GM21717 (cell line): ENCODE measurements around the gene FOXP1.
A peak's percentile ranks its signal among the peaks of the same experiment; 100 is the strongest.
"Not testable (repeated sequence)": the region's sequence is repeated elsewhere in the genome, so short reads cannot be mapped to it uniquely, and the experiment has no call there.

ENCODE experiments used
- ATAC-seq: cut with Tn5 transposase; IDR thresholded peaks from one replicate; pipeline ENCODE4 v1.9.1; 2021; ENCODE audit warnings: mild to moderate bottlenecking, moderate library complexity; ENCODE audit not compliant: unreplicated experiment

FOXP1 gene

GRCh38 chr3:71031914-71032521 lies 551.5 kb downstream of the FOXP1 start:
- no peak for ATAC-seq

GRCh38 chr3:71031181-71031580 lies 552.3 kb downstream of the FOXP1 start:
- no peak for ATAC-seq

DNA sequence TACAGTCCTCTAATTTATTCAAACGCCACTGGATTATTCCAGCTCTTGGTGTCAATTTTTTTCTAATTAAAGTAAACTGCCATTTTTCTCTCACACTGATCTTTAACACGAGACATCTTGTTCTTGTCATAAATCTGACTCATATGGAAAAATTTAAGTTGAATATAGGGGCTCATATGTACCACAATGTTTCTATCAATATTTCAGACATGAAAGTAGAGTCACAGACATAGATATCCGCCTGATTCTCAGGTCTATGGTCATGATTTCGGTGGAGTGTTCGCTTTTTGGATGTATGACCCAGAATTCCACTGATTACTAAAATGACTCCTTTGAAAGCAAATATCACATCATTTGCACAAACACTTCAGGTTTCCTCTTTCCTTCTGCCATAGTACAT lies 552.8 kb downstream of the FOXP1 start:
- ATAC-seq, result no peak

DNA sequence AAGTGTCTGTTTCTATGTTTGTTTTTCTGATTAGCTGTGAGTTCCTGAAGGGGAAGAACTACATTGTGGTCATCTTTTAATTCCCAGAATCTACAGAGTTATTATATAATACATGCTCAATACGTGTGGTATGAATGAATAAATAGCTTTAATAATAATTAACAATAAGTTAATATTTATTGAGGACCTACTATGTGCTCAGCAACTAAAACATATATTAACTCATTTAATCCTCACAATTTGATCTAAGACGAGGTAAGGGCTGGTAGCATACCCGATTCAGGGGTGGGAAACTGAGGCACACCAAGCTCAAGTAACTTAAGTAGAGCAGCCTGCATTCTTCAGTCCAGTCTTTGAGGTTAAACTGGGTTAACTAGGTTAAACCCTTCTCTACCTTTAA lies 553.8 kb downstream of the FOXP1 start:
- ATAC-seq, result no peak

GRCh38 chr3:71028802-71029201 lies 554.7 kb downstream of the FOXP1 start:
- ATAC-seq, result no peak

DNA sequence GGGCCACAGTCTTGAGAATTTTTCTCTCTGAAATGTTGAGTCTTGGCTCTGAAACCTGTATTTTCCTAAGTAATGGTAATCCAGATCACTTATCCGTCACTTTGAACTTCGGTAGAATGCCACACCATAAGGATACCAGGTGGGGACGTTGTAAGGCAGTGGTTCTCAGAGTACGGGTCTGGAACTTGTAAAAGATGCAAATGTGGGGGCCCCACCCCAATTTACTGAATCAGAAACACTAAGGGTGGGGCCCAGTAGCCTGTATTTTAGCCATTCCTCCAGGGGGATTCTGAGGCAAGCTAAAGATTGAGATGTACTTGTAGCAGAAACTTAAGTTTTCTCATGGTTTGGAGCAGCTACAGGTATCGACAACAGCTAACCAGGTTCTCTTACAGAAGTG lies 555.3 kb downstream of the FOXP1 start:
- no peak for ATAC-seq

GRCh38 chr3:71026634-71027578 lies 556.6 kb downstream of the FOXP1 start:
- no peak for ATAC-seq

- no peak for ATAC-seq
Measured at GRCh38 chr3:71025516-71025915, 558.0 kb downstream of the FOXP1 start.

DNA sequence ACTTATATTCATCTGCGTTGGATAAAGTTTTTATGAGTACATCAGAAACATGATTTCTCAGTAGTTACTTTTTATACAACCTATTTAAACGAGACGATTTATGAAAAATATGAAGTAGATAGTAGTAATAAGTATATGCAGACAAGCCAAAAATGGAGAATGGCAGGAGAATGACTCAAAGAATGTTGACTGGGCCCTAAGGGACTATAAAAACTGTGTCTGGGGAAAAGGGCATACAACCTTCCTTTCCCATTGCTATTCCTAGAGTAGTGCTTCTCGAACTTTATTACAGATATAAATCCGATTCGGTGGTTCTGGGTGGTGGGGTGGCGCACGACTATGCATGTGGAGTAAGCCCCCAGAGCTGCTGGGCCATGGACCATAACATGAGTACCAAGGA lies 558.5 kb downstream of the FOXP1 start:
- ATAC-seq, result no peak

GRCh38 chr3:71022551-71023335 lies 560.8 kb downstream of the FOXP1 start:
- ATAC-seq, result no peak

GRCh38 chr3:71018799-71019198 lies 564.7 kb downstream of the FOXP1 start:
- ATAC-seq, result no peak

DNA sequence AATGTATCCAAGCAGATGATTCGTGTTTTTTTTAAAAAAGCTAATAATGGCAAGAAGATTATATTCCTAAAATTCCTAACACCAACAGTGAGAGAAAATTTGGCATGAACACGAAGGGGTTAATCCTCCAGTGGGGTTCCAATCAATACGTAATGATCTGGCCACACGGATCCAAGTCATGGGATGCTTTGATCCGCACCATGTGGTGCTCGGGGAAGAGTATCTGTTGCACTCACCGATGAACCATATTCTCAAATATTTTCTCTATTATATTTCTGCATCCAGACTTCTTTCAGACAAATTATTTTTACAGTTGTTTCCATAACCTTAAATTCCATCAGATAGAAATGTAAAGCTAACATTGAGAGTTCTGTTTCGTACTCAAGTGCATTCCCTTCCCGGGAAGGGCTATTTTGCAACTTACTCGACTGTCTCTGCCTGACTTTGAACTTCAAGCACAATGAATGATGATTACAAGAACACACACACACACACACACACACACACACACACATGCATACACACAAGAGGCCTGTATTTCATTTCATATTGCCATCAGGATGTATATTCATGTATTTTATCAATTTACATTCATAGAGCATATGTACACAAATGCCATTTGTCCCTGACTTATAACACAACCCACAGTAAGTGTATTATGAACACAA lies 567.2 kb downstream of the FOXP1 start:
- no peak for ATAC-seq

- ATAC-seq, result not testable (repeated sequence)
Measured at GRCh38 chr3:71014616-71015015, 568.9 kb downstream of the FOXP1 start.

DNA sequence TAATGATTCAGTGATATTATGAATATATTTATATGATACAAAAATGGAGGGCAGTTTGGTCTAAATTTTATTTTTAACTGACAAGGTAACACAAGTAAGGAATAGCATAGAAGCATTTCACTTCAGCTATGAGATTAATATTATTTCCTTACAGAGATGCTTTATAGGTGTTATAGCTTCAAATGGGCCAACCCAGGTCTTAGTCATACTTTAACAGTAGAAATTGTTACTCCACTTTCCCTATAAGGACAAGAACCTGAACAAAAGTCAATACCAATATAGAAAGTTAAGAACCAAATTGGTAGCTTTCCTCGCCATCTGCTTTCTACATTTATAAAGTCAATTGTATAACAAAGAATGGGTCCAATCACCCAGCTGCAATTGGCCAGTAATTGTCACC lies 570.6 kb downstream of the FOXP1 start:
- ATAC-seq, result no peak

GRCh38 chr3:71011565-71012287 lies 571.8 kb downstream of the FOXP1 start:
- peak; percentile 58 for ATAC-seq

DNA sequence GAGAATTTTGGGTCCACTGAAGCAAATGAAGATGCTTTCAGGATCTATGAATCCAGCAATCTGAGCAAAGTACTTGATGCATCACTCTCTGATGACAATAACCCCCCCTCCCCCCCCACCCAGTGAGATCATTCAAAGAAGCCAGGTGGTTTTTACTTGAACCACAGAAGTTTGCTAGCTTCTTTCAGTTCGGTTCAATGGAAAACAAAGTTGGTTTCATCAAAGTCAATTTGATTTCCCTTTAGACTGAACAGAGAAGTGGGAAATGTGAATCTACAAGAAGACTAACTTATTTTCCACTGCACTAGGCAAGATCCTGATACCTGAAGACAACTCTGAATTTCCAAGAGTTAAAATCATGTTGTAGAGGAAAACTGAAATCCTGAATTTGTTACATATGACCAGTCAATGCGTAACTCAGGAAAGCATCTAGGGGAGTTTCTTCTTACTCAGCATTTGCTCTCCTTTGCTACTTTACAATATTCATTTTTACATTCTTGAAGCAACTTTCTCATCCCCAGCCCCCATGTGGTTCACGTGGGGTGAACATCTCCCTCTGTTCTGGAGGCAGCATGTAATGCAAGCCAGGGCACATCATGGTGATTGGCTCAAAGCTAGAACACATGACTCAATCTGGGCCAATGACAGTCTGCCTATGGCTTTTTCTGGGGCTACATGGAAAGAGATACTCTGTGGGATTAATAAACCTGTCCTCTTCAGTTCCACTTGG lies 572.6 kb downstream of the FOXP1 start:
- peak; percentile 68 for ATAC-seq

DNA sequence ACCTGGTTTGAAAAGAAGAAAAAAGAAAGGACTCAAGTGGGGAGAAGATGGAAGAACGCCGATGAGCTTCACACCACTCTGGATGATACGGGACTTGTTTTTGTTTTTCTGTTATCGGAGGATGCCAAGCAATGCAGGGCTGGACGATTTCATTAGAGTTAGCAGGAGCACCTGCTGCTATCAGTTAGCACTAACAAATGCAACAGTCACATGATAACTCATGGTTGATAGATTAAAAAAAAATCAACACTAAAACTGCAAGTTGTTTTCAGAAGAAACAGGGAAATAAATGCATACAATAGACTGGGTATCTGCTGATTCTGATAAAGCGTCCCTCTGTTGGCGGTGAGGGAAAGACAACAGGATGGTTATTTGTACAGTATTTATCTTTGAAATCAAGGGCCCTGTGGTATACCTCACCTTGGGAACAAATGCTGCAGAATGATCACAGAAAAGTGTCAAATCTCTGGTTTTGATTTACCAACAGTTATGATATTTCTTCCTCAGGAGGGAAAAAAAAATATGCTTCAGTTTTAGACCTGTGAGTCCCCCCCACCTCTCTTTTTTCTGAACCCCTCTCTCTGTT lies 575.1 kb downstream of the FOXP1 start:
- ATAC-seq, result no peak

GRCh38 chr3:71006810-71007785 lies 576.4 kb downstream of the FOXP1 start:
- no peak for ATAC-seq
